ENCODE measurements around the gene VPS11. TPM values are rescaled to one million over a fixed set of nuclear protein-coding genes. Genes with fewer than 3 reads are reported as not detected.

The VPS11 gene
- total and polyA plus RNA-seq, 2 experiments from 2014 or later = 11.5 to 13.4 TPM

- H3K27ac ChIP-seq (ENCODE audit: low read depth) = no peak overlapping the region
- TF ChIP-seq ZNF331 (CRISPR knock-in tag; IDR thresholded peaks at IDR 0.05; ENCODE audit: low read depth) (no peak), CREB1 (CRISPR knock-in tag; IDR thresholded peaks at IDR 0.05; ENCODE audit: low read depth) (no peak), CTCF (conservative IDR thresholded peaks at IDR 0.05; ENCODE audit: low read depth in 2 of 2) (no peak), NANOG (IDR thresholded peaks at IDR 0.05; ENCODE audit: borderline replicate concordance) (no peak), STAT1 (IDR thresholded peaks at IDR 0.05; ENCODE audit: unreplicated experiment) (no peak), ETS1 (IDR thresholded peaks at IDR 0.05) (no peak), ZNF462 (CRISPR knock-in tag; IDR thresholded peaks at IDR 0.05) (no peak), REST (IDR thresholded peaks at IDR 0.05; ENCODE audit: unreplicated experiment) (no peak), ZNF114 (CRISPR knock-in tag; IDR thresholded peaks at IDR 0.05) (no peak), JUNB (IDR thresholded peaks at IDR 0.05; ENCODE audit: unreplicated experiment) (no peak), POLR2AphosphoS5 (IDR thresholded peaks at IDR 0.05; ENCODE audit: low read depth) (no peak), EZH2phosphoT487 (IDR thresholded peaks at IDR 0.05; ENCODE audit: unreplicated experiment) (no peak)
- peaks cover 21% of the 10 kb centered on the region for H3K27me3 Mint-ChIP-seq (ENCODE audit: insufficient read depth, low read depth, poor library complexity)
These were observed 41.2 kb downstream of the VPS11 start for GRCh38 chr11:119108857-119109221.

More at GRCh38 chr11:119108857-119109221, 41.2 kb downstream of the VPS11 start:
- H3K36me3 ChIP-seq (ENCODE audit: insufficient read depth) = no peaks in the 10 kb centered on the region
- no peaks in the 10 kb centered on the region for H4K20me1 ChIP-seq (replicated peaks; ENCODE audit: insufficient read depth)
- Mint-ChIP-seq H3K4me1 (peaks cover 26% of the 10 kb centered on the region), H3K4me3 (peak overlapping the region; percentile 76), H3K27ac (no peak overlapping the region), H3K36me3 (ENCODE audit: low read depth) (no peaks in the 10 kb centered on the region; the same call in 2 of the 3 replicates), H3K9me3 (no peaks in the 10 kb centered on the region)
- no peaks in the 10 kb centered on the region for H3K79me2 ChIP-seq (replicated peaks; ENCODE audit: insufficient read depth)
- peak overlapping the region; percentile 99; the same call in 1 of the 2 replicates for H3K4me2 ChIP-seq
- H3K9me2 ChIP-seq (ENCODE audit: insufficient read depth) = no peaks in the 10 kb centered on the region
- no peak overlapping the region for H2AFZ ChIP-seq
- H3K4me3 ChIP-seq = peak overlapping the region; percentile 84; the same call in 1 of the 2 replicates
- H3K27me3 ChIP-seq (ENCODE audit: insufficient read depth) = peaks cover 20% of the 10 kb centered on the region
- ATAC-seq = no peak
- H3K4me1 ChIP-seq (ENCODE audit: insufficient read depth) = peaks cover 18% of the 10 kb centered on the region
- peaks cover 9% of the 10 kb centered on the region; the same call in 1 of the 2 replicates for H3F3A ChIP-seq (replicated peaks; ENCODE audit: low read depth)
- DNase-seq (ENCODE audit: low spot score) = no peak

All from GM23338 (cell line).